NCI-H2081 treated with DMSO at 0.1 percent for 48 hours (cell line): ENCODE data around the gene PPFIA1.

ENCODE experiments used
- DNase-seq: peaks from one replicate; lab custom pipeline; 2025; lab: John Stamatoyannopoulos, UW

PPFIA1 gene

DNA sequence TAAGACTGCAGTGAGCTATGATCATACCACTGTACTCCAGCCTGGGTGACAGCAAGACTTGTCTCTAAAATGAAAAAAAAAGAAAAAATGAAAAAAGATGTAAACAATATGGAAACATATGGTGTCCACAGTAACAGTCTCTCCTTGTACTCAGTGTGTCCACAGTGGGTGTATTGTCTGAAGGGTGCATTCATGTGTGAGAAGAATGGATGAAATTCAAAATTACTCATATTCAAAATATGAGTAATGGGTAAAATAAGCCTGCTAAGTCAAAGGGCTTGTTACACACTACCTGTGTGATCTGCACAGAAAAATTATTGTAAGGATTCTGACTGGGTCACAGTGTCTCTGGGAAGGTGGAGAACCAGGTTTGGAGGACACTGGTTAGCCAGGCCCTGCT lies 26.9 kb downstream of the PPFIA1 start:
- DNase-seq, result no peak

DNA sequence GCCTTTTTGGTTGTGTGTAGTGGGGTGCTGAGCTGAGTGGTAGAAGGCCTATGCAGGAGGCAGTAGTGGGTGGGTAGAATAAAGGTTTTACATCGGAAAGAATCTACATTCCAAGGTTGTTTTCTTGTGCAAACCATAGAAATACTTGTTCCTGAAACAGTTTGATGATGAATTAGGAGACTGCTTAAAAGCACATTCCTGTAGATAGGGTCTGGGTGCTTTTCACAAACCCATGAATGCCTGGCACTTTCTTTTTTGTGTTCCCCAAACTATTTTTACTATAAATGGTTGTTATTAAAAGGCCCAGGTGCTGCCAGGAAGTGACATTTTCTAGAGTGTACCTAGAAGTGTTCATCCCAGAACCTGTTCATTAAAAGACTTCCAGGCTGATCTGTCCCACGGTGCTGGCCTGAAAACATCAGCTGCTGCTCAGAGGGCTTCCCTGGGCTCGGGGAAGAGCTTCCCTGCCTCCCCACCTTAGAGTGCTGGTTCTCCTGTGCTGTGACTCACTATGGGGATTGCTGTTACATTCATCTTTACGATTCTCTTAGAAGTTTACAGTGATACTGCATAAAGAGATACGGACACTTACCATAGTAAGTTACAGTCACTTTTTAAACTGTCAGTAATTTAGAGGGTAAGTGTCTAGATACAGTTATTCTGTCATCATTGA lies 27.9 kb downstream of the PPFIA1 start:
- no peak for DNase-seq

DNA sequence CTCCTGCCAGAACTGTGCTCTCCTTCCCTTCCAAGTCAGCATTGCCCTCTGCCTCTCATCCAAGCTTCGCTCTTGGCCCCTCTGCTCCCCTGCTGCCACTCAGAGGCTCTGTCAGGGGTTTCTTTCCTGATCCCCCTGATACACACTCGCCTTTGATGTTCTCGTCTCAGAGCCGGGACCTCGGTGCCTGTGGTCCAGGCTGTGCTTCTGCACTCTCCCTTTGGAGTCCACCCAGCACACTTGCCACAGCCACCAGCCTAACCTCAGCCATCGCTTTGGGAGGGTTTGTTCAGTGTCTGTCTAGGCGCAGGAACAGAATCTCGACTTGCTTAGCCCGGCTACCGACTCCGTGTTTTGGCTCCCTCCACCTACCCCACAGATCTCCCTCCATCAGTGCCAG lies 29.1 kb downstream of the PPFIA1 start:
- no peak for DNase-seq

DNA sequence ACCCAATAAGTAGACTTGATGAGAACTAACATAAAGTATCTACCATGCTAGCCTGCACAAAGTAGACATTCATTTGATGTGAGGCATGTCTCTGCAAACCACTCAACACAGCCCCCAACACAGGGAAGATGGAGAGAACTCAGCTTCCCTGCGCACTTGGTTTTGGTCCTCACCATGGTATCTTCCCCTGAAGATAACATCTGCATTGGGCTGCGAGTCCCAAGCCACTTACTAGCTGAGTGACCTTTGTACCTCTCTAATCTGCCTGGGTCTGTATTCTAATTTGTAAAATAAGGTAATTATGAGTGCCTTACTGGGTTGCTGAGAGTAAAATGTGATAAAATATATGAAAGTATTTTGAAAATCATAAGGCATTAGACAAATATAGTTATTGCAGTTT lies 30.7 kb downstream of the PPFIA1 start:
- no peak for DNase-seq

DNA sequence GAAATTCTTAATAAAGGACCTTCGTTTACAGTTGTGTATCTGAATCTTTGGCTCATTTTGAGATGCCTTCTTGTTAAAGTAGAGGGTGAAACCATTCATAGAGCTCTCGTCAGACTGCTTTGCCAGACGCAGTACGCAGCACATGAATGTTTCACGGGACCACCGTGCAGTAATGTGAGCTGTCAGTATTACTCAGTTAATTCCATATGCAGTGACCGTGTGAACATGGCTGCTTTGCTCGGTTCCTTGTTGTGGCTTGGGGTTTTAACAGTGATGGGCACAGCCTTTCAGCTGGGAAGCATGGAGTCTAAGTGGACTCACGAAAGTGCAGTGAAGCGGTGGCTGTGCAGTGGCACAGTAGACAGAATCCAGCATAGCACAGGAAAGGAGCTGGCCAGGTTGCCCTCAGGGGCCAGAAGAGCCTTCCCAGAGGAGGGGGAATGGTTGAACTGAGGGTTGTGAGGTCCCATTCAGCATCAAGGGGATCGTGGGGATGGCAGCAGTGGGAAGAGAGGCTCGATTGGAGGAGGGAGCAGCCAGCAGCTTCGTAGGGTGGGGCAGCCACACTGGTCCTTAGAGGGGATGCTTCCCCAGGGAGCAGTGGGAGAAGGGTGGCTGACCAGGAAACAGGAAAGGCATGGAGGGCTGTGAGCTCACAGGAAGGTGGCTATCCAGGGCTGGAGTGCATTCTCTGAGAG lies 31.4 kb downstream of the PPFIA1 start:
- no peak for DNase-seq

DNA sequence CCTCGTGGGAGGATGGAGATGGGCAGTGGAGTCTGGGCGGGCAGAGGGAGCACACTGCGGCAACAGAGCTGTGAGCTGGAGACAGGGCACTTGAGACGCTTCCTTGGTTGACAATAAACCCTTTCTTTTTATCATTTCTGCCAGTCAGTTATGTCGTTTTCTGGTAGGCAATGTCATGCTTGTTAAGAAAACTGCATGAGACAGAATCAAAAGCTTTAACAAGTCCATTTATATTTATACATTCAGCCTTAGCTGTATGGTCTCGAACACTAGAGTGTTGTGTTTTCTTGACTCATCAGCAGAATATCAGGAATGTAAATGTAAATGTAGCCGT lies 31.9 kb downstream of the PPFIA1 start:
- no peak for DNase-seq

DNA sequence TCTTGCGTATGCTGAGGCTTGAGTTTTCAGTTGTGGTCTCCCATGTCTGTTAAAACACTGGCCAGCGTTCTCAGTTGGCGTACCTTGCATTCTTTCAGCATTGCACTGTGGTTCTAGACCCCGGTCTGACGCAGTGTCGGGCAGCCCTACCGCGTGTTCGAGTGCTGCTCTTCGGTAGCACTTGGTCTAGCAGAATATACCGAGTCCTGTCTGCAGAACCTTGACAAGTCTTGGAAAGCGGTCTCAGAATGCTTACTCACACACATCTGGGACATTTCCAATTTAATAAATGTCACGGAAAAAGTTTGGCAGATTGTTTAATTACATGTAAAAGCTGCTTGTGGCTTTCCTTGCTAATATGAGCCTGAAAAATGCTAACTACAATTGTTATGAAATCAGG lies 32.6 kb downstream of the PPFIA1 start:
- DNase-seq, result no peak

DNA sequence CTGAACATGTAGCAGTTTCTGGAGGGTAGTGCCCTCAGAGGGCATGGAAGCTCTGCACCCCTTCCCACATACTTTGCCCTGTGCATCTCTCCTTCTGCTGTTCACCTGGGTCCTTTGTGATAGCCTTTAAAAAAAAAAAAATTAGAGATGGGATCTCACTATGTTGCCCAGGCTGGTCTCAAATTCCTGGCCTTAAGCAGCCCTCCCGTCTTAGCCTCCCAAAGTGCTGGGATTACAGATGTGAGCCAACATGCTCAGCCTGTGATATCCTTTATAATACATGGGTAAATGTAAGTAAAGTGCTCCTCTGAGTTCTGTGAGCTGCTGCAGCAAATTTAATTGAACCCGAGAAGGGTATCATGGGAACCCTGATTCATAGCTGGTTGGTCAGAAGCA lies 33.7 kb downstream of the PPFIA1 start:
- DNase-seq, result no peak

DNA sequence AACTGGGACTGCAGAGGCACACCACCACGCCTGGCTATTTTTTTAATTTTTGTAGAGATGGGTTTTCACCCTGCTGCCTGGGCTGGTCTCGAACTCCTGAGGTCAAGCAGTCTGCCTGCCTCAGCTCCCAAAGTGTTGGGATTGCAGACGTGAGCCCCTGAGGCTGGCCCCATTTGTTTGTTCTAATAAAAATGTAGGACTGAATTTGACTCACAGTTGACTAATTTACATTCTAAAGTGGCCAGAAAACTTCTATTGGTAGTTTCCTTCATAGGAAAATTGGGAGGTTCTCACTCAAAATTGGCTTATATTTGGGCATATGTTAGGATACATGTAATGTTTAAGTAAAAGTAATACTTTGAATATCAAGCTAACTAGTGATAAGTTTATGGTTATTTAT lies 35.0 kb downstream of the PPFIA1 start:
- DNase-seq, result no peak

DNA sequence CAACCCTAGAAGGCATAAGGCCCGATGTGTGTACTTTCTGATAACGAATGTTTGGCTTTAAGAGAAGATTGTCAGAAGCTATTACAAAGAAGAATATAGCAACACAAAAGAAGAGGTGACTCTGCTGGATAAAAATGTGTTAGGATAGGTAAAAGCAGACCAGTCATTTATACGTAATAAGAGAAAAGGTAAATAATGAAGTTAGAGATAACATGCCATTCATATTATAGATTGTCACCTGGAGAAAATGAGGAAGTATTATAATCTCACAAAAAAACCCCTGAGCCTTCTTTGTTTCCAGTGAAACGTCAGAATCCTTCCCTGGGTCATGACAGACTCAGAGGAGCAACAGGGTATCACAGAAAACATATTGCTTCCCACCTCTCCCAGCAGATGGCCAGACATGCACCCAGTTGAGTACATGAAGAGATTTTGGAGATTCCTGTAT lies 36.1 kb downstream of the PPFIA1 start:
- no peak for DNase-seq

DNA sequence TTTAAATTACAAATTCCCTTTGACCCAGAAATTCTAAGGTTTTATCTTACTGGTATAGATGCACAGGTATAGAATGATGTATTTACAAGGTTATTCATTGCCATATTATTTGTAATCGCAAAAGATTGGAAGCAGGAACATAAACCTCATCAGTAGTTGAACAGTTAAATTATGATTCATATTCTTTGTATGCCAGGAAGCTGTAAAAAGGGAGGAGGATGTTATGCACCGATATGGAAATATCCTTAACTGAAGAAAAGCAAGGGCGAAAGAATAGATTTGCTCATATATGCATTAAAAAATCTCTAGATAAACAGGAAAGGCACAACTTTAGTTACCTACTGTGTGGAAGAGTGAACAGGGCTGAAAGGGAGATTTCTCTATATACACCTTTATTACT lies 36.7 kb downstream of the PPFIA1 start:
- no peak for DNase-seq

DNA sequence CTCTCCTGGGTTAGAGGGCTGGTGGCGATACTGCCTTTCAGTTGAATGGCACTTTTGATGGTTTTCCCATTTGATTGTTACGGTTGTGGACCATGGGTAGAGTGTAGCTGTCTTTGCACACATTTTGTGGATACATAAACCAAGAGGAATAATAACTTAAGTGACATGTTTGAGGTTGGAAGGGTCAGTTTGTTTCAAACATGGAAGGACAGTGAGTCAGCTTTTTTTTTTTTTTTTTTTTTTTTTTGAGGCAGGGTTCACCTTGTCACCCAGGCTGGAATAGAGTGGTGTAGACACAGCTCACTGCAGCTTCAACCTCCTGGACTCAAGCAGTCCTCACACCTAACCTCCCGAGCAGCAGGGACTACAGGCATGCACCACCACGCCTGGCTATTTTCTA lies 41.1 kb downstream of the PPFIA1 start:
- no peak for DNase-seq

DNA sequence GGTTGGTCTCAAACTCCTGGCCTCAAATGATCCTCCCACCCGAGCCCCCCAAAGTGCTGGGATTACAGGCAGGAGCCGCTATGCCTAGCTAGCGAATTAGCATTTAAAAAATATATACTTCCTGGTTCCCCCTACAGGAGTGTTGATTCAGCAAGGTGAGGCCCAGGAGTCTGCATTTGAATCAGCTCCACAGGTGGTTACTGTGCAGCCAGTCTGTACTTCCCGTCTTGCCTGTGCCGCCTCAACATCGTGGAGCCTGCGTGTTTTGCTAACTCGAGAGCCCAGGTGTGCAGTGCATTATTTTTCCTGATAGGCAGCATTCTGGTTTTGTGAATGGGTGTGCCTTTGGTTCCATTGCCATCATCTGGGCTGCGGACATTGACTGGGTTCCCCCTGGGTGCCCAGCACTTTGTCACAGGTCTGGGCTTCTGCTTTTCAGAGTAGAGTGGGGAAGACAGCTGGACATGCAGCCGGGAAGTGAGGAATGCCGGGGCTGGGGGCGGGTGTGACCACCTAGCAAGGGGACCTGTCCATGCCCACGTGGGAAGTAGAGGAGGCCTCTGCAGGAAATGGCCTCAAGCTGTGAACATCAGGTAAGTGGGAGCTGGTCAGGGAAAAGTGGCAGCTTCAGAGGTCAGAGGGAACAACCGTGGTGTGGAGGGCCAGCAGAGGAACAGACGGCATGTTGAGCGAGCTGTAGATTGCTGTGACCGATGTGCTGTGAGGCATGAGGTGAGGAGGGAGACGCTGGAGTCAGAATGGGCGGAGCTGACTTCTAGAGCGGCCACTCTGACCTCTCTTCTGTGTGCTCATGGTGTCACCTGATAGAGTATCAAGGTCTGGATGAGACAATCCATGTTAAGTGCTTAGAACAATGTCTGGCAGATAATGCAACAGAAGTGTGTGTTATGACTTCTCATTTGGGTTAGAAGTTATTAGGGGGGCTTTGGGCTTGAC lies 42.2 kb downstream of the PPFIA1 start:
- DNase-seq, result no peak

DNA sequence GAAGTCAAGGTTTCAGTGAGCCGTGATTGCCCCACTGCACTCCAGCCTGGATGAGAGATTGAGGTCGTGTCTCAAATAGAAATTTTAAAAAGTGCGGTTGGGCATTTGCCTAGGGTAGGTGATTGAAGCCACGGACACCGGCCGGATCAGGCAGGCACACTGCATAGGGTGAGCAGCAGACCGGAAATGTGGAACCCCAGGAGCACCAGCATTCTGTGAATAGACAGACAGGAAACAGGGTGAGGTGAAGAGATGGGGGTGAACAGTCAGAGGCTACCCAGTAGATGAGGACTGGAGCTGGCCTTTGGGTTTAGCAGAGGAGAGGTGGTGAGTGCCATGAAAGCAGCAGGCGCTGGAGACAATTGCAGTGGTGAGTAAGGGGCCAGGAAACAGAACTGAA lies 43.5 kb downstream of the PPFIA1 start:
- DNase-seq, result no peak

DNA sequence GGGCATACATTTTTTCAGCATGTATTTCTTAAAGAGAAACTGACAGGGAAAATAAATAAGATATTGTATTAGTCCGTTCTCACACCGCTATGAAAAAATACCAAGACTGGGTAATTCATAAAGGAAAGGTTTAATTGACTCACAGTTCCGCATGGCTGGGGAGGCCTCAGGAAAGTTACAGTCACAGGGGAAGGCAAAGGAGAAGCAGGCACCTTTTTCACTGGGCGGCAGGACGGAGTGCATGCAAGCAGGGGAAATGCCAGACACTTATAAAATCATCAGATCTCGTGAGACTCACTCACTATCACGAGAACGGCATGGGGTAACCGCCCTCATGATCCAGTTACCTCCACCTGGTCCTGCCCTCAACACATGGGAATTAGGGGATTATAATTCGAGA lies 44.2 kb downstream of the PPFIA1 start:
- DNase-seq, result no peak

DNA sequence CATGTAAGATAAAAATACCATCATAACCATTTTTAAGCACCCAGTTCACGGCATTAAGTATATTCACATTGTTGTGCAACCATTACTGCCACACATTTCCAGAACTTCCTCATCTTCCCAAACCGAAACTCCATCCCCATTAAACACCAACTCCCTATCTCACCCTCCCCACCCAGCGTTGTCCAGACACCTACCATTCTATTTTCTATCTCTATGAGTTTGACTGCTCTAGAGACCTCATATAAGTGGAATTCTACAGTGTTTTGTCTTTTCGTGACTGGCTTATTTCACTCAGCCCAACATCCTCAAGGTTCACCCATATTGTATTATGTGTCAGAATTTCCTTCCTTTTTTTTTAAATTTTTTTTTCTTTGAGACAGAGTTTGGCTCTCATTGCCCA lies 45.2 kb downstream of the PPFIA1 start:
- no peak for DNase-seq

DNA sequence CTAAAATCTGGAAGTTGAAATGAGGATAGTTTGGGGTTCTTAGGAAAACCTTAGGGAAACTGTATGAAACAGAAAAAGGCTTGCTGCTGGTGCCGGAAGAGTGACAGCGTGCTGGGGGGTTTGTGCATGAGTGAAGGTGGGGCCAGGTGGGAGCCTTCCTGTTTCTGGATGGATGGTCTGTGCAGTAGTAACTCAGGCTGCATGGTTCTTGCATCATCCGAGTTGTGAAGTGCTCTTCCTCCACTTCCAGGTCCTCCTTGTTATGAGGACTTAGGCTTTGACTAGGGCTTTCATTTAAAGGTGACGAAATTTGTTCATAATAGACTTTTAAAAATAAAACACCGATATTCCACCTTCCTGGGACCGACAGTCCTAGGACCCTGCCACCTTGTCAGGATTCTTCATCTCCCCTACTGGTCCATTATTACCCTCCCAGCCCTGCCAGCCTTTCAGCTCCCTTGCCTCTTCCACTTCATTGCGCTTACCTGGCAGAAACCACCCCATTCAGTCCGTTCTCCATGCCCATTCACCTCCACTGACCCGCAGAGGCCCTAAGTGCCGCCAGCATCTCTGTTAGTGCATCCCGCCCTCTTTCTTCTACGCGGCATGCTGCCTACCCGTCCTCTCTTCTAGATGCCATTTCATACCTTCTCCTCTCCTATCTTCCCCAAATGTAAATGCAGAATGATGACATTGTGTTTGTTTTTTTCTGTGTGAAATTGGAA lies 47.3 kb downstream of the PPFIA1 start:
- DNase-seq, result no peak

DNA sequence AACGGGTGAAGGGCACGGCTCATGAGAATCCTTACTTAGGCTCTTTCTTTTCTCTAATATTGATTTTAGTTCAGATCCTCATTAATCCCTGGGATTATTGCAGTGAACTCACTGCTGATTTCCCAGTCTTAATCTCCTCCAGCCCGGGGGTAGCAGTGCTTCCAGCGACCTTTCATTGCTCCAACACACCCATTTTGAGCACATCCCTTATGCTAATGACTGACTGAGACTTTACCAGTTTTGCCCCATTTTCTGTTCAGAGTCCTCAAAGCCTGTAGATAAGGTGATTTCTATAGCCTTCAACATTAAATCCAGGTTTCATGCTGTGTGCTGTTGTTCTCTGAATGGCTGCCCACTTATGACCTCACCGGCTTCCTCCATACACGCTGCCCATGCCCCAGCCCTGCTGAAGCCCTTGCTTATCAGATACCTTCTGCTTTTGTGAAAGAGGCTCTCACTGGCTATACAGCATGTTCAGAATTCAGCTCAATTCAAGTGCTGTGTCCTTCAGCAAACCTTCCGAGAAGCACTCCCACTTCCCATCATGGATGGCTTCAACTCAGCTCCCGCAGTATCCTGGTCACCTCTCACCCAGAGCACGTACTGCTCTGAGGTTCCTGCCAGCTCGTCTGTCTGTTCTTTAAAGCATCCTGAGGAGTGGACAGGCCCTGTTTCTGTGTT lies 49.0 kb downstream of the PPFIA1 start:
- DNase-seq, result no peak

DNA sequence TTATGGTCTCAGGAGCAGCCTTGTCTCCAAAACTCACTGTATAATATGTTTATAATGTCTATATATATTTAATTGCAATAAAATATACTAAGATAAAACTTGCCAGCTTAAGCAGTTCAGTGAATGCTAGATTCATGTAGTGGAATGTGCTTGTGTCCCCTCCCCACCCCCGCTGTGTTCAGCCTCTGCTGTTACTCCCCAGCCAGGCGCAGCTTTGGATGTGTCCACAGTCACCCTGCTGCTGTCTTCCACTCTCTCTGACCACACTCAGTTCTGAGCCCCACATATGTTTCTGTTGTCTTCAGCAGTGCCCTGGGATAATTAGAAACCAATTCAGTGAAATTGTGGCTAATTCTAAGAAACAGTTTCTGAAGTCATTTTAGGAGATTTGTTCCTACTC lies 52.2 kb downstream of the PPFIA1 start:
- no peak for DNase-seq

DNA sequence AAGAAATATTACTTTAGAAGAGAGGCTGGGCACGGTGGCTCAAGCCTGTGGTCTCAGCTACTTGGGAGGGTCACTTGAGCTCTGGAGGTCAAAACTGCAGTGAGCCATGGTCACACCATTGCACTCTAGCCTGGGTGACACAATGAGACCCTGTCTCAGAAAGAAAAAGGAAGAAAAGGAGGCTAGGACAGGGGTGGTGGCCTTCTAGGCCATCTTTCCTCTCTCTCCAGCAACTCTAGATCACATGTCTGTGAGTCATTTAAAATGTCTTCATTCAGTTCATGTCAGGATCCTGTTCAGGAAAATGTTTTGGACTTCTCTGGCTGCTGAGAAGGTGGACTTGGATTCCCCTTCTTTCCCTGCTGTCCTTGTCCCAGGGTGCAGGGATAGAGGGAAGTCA lies 53.3 kb downstream of the PPFIA1 start:
- no peak for DNase-seq

DNA sequence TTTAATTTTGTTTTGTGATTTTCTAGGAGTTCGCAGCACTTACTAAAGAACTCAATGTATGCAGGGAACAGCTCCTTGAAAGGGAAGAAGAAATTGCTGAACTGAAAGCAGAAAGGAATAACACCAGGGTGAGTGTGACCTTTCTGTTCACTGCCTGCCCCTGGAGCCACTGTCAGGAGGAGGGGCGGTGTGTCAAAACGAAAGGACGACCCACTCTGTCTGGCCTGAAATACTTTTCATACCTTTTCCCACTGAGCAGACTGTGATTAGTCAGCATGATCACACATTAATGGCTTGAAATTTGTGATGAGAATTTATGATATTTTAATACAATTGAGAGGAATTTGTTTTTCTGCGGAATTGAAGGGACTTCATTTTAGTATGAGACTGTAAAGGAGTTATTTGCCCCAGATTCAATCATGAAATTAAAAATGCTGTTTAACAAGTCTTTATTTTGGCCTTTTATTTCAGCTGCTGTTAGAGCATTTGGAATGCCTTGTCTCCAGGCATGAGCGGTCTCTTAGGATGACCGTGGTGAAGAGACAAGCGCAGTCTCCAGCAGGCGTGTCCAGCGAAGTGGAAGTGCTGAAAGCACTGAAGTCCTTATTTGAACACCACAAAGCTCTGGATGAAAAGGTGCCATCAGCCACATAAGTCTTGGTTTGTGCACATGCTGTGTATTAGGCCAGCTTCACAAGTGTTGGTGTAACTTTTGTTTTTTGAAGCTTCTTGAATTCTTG lies 54.1 kb downstream of the PPFIA1 start:
- DNase-seq, result no peak
